Neural progenitor cell (in vitro differentiated cells): Measurements from ENCODE around the gene TXNRD1. TPM values are rescaled to one million over a fixed set of nuclear protein-coding genes. Genes with fewer than 3 reads are reported as not detected.

Source experiments
- DNase-seq: peaks from one replicate; pipeline ENCODE4 v3.0.0-alpha.2; 2016; ENCODE audit warnings: low spot score
- H2AFZ ChIP-seq: fragments of 200-600 bp; sonication (generic); replicated peaks from 2 replicates; pipeline ENCODE4 v1.6.1; 2016; ENCODE audit warnings: antibody characterized with exemption
- H3F3A ChIP-seq: fragments of 200-600 bp; sonication (generic); 2 replicates; pipeline ENCODE4 v1.6.1; 2016; ENCODE audit warnings: antibody characterized with exemption, low read depth
- H3K27ac ChIP-seq: fragments of 200-600 bp; sonication (generic); 2 replicates; pipeline ENCODE4 v1.5.1; 2016; ENCODE audit warnings: mild to moderate bottlenecking
- H3K27me3 ChIP-seq: fragments of 200-600 bp; sonication (generic); 2 replicates; pipeline ENCODE4 v1.6.1; 2016; ENCODE audit warnings: mild to moderate bottlenecking, moderate library complexity
- H3K36me3 ChIP-seq: fragments of 200-600 bp; sonication (generic); 2 replicates; pipeline ENCODE4 v1.5.1; 2016
- H3K4me1 ChIP-seq: fragments of 200-600 bp; sonication (generic); 2 replicates; pipeline ENCODE4 v1.6.1; 2016; ENCODE audit warnings: mixed run types
- H3K4me2 ChIP-seq: fragments of 200-600 bp; sonication (generic); 2 replicates; pipeline ENCODE4 v1.6.1; 2016
- H3K4me3 ChIP-seq: fragments of 200-600 bp; sonication (generic); 2 replicates; pipeline ENCODE4 v1.5.1; 2016
- H3K79me2 ChIP-seq: fragments of 200-600 bp; sonication (generic); 2 replicates; pipeline ENCODE4 v1.6.1; 2016; ENCODE audit warnings: low read depth
- H3K9ac ChIP-seq: fragments of 200-600 bp; sonication (generic); 2 replicates; pipeline ENCODE4 v1.6.1; 2016
- H3K9me3 ChIP-seq: fragments of 200-600 bp; sonication (generic); 2 replicates; pipeline ENCODE4 v1.5.1; 2016; ENCODE audit warnings: low read depth
- H4K20me1 ChIP-seq: fragments of 200-600 bp; sonication (generic); 2 replicates; pipeline ENCODE4 v1.6.1; 2016; ENCODE audit warnings: low read depth
- H3K27ac Mint-ChIP-seq: 3 replicates; pipeline ENCODE4 v1.8.0; 2021; ENCODE audit warnings: mixed read lengths
- H3K27me3 Mint-ChIP-seq: 2 replicates; pipeline ENCODE4 v1.8.0; 2022; ENCODE audit warnings: low read depth, mild to moderate bottlenecking, inconsistent platforms, moderate library complexity, mixed read lengths; ENCODE audit not compliant: insufficient read depth
- H3K36me3 Mint-ChIP-seq: 3 replicates; pipeline ENCODE4 v1.8.0; 2021; ENCODE audit warnings: mixed read lengths
- H3K4me1 Mint-ChIP-seq: 3 replicates; pipeline ENCODE4 v1.8.0; 2021; ENCODE audit warnings: mixed read lengths
- H3K4me3 Mint-ChIP-seq: 3 replicates; pipeline ENCODE4 v1.8.0; 2021; ENCODE audit warnings: mild to moderate bottlenecking, moderate library complexity, mixed read lengths
- H3K9me3 Mint-ChIP-seq: 3 replicates; pipeline ENCODE4 v1.8.0; 2020; ENCODE audit warnings: mixed read lengths
- EZH2 ChIP-seq: fragments of 200-600 bp; sonication (generic); IDR thresholded peaks from 2 replicates; pipeline ENCODE4 v1.6.1; 2017; ENCODE audit warnings: antibody characterized with exemption, mild to moderate bottlenecking, moderate library complexity
- EZH2phosphoT487 ChIP-seq: fragments of 200-600 bp; sonication (generic); IDR thresholded peaks from 2 replicates; pipeline ENCODE4 v1.6.1; 2017; ENCODE audit warnings: antibody characterized with exemption
- total RNA-seq: library from RNA; depleted of rRNA; stranded (reverse); fragments of >200 nt; gene quantifications from 2 replicates; pipeline ENCODE4 v1.2.3, GENCODE V29; 2015; ENCODE audit warnings: low replicate concordance
- TF ChIP-seq, protein P1 (sequence below): fragments of 200-600 bp; sonication (generic); IDR thresholded peaks from 2 replicates; pipeline ENCODE4 v1.5.1; 2017; ENCODE audit warnings: antibody characterized with exemption, mild to moderate bottlenecking

The TXNRD1 gene
- total RNA-seq, 1 donor from 2014 or later = 99.8 TPM

DNA sequence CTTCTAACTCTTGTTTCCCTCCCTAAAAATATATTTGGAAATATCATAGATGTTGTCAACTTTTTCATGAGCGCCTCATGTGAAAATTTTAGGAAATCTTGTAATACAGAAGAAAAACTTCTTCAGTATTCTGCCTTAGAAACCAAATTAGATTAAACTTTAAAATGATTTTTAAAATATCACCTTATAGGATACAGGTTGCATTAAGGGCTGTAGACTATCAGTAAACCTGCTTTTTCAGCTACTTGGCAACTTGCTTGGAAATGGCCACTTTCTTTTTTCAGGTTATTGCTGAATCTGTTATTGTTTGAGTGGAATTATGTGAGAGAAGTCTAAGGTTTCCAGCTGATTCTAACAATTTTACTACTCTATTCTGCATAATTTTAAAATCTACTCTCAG, 97.1 kb downstream of the TXNRD1 start:
- H3K36me3 Mint-ChIP-seq = peaks cover 33% of the 10 kb centered on the region
- H3K9me3 Mint-ChIP-seq = no peaks in the 10 kb centered on the region
- Histone ChIP-seq H3K36me3 (peaks cover 51% of the 10 kb centered on the region), H3K79me2 (peaks cover 37% of the 10 kb centered on the region), H3K27ac (no peak overlapping the region), H3K9me3 (no peaks in the 10 kb centered on the region), H2AFZ (no peak overlapping the region), H3F3A (no peaks in the 10 kb centered on the region), H4K20me1 (peaks cover 10% of the 10 kb centered on the region), H3K27me3 (no peaks in the 10 kb centered on the region), H3K4me3 (no peak overlapping the region), H3K9ac (no peak overlapping the region), H3K4me2 (no peak overlapping the region), H3K4me1 (no peaks in the 10 kb centered on the region)
- H3K4me1 Mint-ChIP-seq = peaks cover 9% of the 10 kb centered on the region
- H3K4me3 Mint-ChIP-seq = no peak overlapping the region
- H3K27me3 Mint-ChIP-seq = no peaks in the 10 kb centered on the region
- H3K27ac Mint-ChIP-seq = no peak overlapping the region
- DNase-seq = no peak
- TF ChIP-seq EZH2 (no peak), EZH2phosphoT487 (no peak)
- TF ChIP-seq, protein P1, sequence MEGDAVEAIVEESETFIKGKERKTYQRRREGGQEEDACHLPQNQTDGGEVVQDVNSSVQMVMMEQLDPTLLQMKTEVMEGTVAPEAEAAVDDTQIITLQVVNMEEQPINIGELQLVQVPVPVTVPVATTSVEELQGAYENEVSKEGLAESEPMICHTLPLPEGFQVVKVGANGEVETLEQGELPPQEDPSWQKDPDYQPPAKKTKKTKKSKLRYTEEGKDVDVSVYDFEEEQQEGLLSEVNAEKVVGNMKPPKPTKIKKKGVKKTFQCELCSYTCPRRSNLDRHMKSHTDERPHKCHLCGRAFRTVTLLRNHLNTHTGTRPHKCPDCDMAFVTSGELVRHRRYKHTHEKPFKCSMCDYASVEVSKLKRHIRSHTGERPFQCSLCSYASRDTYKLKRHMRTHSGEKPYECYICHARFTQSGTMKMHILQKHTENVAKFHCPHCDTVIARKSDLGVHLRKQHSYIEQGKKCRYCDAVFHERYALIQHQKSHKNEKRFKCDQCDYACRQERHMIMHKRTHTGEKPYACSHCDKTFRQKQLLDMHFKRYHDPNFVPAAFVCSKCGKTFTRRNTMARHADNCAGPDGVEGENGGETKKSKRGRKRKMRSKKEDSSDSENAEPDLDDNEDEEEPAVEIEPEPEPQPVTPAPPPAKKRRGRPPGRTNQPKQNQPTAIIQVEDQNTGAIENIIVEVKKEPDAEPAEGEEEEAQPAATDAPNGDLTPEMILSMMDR = no peak

DNA sequence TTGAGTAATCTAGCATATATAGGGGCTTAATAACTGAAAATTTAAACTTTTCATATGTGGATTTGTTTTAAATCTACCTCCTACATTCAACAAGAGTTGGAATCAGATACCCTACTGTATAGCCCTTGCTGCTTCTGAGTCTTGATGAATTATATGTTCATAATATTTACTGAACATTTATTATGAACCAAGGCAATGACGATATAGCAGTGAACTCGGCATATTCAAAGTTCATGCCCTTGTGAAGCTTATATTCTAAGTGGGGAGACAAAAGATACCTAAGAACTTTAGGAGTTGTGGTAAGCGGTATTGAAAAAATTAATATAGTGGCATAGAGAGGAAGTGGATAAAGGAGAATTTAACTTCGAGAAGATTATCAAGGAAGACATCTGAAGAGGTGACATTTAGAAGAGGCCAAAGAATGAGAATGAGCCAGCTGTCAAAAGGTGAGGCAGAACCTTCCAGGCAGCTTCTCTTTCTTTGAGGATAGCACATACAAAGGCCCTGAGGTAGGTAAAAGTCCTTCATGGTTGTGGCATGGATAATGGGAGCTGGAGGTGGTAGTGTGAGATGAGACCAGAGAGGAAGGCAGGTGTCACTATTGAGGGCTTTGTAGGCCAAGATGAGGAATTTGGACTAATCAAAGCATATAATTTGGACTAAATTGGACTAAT, 98.1 kb downstream of the TXNRD1 start:
- Mint-ChIP-seq H3K4me3 (no peak overlapping the region), H3K27me3 (no peaks in the 10 kb centered on the region), H3K36me3 (peaks cover 33% of the 10 kb centered on the region), H3K4me1 (peaks cover 8% of the 10 kb centered on the region), H3K9me3 (no peaks in the 10 kb centered on the region), H3K27ac (no peak overlapping the region)
- H4K20me1 ChIP-seq = peaks cover 9% of the 10 kb centered on the region
- no peaks in the 10 kb centered on the region for H3F3A ChIP-seq
- peaks cover 55% of the 10 kb centered on the region for H3K36me3 ChIP-seq
- peaks cover 27% of the 10 kb centered on the region for H3K79me2 ChIP-seq
- H3K27me3 ChIP-seq = no peaks in the 10 kb centered on the region
- H3K27ac ChIP-seq = no peak overlapping the region
- no peak overlapping the region for H2AFZ ChIP-seq
- no peaks in the 10 kb centered on the region for H3K9me3 ChIP-seq
- no peak for TF ChIP-seq EZH2
- no peak for TF ChIP-seq EZH2phosphoT487
- TF ChIP-seq, protein P1 = no peak
- H3K4me3 ChIP-seq = no peak overlapping the region
- H3K4me2 ChIP-seq = no peak overlapping the region
- DNase-seq = no peak
- H3K9ac ChIP-seq = no peak overlapping the region
- no peaks in the 10 kb centered on the region for H3K4me1 ChIP-seq

DNA sequence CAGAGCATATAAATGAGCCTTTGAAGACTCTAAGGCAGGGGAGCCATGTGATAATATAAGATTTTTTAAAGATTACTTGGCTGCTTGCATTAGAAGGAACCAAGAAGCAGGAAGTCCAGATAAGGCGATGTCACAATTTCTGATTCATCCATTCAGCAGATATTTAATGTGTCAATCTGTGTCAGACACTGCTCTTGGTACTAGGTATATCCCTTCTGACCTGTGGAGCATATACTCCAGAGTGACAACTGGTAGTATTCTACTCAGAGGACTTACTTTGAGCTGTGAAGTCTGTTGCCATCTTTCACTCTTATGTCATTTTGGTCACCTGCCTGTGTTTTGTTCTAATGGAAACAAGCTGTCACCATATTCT, 98.6 kb downstream of the TXNRD1 start:
- Histone ChIP-seq H3K79me2 (peaks cover 21% of the 10 kb centered on the region), H3F3A (no peaks in the 10 kb centered on the region), H3K4me3 (no peak overlapping the region), H2AFZ (no peak overlapping the region), H4K20me1 (peaks cover 6% of the 10 kb centered on the region), H3K9me3 (no peaks in the 10 kb centered on the region), H3K4me2 (no peak overlapping the region), H3K9ac (no peak overlapping the region), H3K27me3 (no peaks in the 10 kb centered on the region), H3K27ac (no peak overlapping the region), H3K36me3 (peaks cover 57% of the 10 kb centered on the region), H3K4me1 (no peaks in the 10 kb centered on the region)
- Mint-ChIP-seq H3K4me3 (no peak overlapping the region), H3K27me3 (no peaks in the 10 kb centered on the region), H3K36me3 (peaks cover 34% of the 10 kb centered on the region), H3K9me3 (no peaks in the 10 kb centered on the region), H3K27ac (no peak overlapping the region), H3K4me1 (peaks cover 5% of the 10 kb centered on the region)
- TF ChIP-seq EZH2phosphoT487 = no peak
- DNase-seq = no peak

DNA sequence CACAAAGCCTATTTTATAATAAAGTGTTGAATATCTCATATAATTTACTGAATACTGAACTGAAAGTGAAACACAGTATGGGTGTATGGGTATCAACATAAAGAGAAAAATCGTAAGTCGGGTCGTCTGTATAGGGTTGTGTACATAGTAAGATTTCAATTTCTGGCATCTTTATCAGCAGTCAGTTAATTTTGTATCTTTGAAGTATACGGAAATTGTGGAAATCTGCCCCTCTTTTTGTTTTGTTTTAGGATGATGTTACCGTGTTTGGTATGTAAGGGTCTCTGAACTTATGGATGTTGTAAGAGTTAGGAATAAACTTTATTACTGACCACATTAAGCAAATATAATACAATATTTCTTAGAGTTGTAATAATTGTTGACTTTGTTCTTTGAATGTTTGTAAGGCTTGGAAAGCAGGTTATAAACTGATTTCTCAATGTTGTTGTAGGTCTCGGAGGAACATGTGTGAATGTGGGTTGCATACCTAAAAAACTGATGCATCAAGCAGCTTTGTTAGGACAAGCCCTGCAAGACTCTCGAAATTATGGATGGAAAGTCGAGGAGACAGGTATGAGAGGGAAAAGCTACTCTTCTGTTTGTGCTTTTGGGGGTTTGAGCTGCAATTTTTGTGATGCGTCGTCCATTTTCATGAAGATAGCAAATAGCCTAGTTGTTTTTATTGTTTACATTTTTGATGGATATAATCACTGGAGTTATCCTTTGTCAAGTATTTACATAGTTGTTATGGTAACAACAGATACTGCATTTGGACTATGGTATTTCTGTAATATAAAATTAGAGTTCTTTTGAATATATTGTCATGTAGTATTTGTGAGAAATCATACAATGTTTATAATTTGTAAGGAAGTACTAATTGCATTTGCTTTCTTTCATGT, 100.0 kb downstream of the TXNRD1 start:
- Mint-ChIP-seq H3K9me3 (no peaks in the 10 kb centered on the region), H3K27ac (no peak overlapping the region), H3K4me3 (no peak overlapping the region), H3K36me3 (peaks cover 37% of the 10 kb centered on the region), H3K27me3 (no peaks in the 10 kb centered on the region), H3K4me1 (no peaks in the 10 kb centered on the region)
- no peak overlapping the region for H3K9ac ChIP-seq
- TF ChIP-seq EZH2 = no peak
- TF ChIP-seq EZH2phosphoT487 = no peak
- TF ChIP-seq, protein P1 = no peak
- no peak overlapping the region for H3K27ac ChIP-seq
- H3K4me1 ChIP-seq = no peaks in the 10 kb centered on the region
- H3K9me3 ChIP-seq = no peaks in the 10 kb centered on the region
- no peaks in the 10 kb centered on the region for H4K20me1 ChIP-seq
- DNase-seq = no peak
- peaks cover 8% of the 10 kb centered on the region for H3K79me2 ChIP-seq
- no peaks in the 10 kb centered on the region for H3K27me3 ChIP-seq
- no peaks in the 10 kb centered on the region for H3F3A ChIP-seq
- no peak overlapping the region for H3K4me2 ChIP-seq
- no peak overlapping the region for H3K4me3 ChIP-seq
- H2AFZ ChIP-seq = no peak overlapping the region
- peaks cover 71% of the 10 kb centered on the region for H3K36me3 ChIP-seq
